Vagina (tissue), 2 donors: Measurements from ENCODE around the gene MAD1L1. TPM values are rescaled to one million over a fixed set of nuclear protein-coding genes. Genes with fewer than 3 reads are reported as not detected.

Source experiments
- DNase-seq, 2 donors: peaks; one replicate each; pipeline ENCODE4 v3.0.0-alpha.2; 2017; ENCODE audit errors: extremely low spot score in 2 of 2
- H3K27ac ChIP-seq: fragments of 200-600 bp; sonication (generic); one replicate; pipeline ENCODE4 v1.5.1; 2019
- H3K27me3 ChIP-seq: fragments of 200-600 bp; sonication (generic); one replicate; pipeline ENCODE4 v1.5.1; 2019
- H3K36me3 ChIP-seq, 2 donors: fragments of 200-600 bp; sonication (generic); one replicate each; pipeline ENCODE4 v1.5.1; 2017 to 2019
- H3K4me1 ChIP-seq: fragments of 200-600 bp; sonication (generic); one replicate; pipeline ENCODE4 v1.5.1; 2019
- H3K4me3 ChIP-seq, 2 donors: fragments of 200-600 bp; sonication (generic); 1 replicate in 1 of 2; 2 replicates in 1 of 2; pipeline ENCODE4 v1.5.1; 2016 to 2019
- H3K9me3 ChIP-seq: fragments of 200-600 bp; sonication (generic); one replicate; pipeline ENCODE4 v1.5.1; 2019
- POLR2A ChIP-seq, 2 donors: fragments of 450-650 bp; IDR thresholded peaks; one replicate each; pipeline ENCODE4 v1.6.1; 2017; ENCODE audit warnings: antibody characterized with exemption in 2 of 2, mild to moderate bottlenecking in 2 of 2, moderate library complexity in 2 of 2
- POLR2AphosphoS5 ChIP-seq, 2 donors: sonication (generic); formaldehyde crosslinking; IDR thresholded peaks; one replicate each; pipeline ENCODE4 v1.9.0; 2017; ENCODE audit warnings: antibody characterized with exemption in 2 of 2, mild to moderate bottlenecking in 2 of 2, low read depth in 1 of 2; ENCODE audit not compliant: insufficient read depth in 1 of 2
- intact Hi-C: fragments of 100-400 bp; cut with DNase I; formaldehyde crosslinking; loops from one replicate; pipeline ENCODE4 v1.15.1; 2023
- total RNA-seq: library from RNA; depleted of rRNA; stranded (reverse); fragments of >200 nt; gene quantifications from one replicate; pipeline ENCODE4 v1.2.3, GENCODE V29; 2016
- TF ChIP-seq, protein P1 (sequence below), 3 experiments: fragments of 450-650 bp in 2 of 3; fragments of 200-600 bp in 1 of 3; sonication (generic) in 1 of 3; IDR thresholded peaks; one replicate each; pipeline ENCODE4 v1.5.1; 2017 to 2019; ENCODE audit warnings: antibody characterized with exemption in 3 of 3, mild to moderate bottlenecking in 2 of 3, moderate library complexity in 2 of 3

Gene MAD1L1
- total RNA-seq, 1 donor from 2014 or later, result 62.4 TPM

DNA sequence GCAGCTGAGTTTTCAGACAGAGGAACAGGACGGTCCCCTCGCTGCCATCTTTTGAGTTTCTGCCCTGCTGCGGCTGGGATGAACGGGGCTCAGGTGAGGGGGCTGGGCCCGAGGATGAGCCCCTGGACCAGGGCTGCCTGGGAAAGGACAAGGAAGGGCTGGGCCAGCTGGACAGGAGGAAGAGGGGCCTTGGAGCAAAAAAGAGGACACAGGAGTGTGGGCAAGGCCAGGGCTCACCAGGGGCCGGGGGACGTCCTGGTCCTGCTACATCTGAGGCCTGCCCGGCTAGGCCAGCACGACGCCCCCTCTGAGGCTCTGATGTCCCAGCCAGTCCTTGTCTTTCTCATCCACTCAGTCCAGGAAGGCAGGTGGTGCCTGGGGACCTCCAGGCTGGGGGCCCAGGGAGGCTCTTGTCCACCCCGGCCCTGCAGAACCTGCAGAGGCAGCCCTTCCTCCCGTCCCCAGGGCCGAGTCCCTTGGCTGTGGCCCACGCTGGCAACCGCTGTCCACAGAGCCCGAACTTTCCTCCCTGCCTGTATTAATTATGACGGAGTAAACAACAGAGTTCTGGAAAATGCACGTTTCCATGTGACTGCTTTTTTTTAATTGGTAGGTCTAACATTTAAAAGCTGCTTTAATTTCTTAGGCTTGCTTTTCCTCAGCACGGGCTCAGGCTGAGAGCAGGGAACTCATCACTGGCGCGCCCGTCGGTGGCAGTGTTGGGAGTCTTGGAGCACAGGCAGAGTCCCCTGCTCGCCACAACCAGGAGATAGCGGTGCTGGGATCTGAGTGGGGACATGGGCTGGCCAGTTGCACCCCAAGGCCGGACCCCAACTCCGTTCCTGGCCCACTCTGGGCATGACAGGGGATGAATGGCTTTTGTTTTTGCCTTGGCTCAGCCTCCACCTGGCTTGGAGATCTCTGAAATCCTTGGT lies 375.0 kb downstream of the MAD1L1 start:
- no peaks in the 10 kb centered on the region for H3K36me3 ChIP-seq
- H3K4me3 ChIP-seq, result no peak overlapping the region
- no peak overlapping the region for H3K27ac ChIP-seq
- intact Hi-C loops, result no loop called here
- H3K9me3 ChIP-seq, result no peaks in the 10 kb centered on the region
- TF ChIP-seq POLR2AphosphoS5 (IDR thresholded peaks at IDR 0.05; ENCODE audit: insufficient read depth in 1 of 2, low read depth in 1 of 2), result no peak
- no peak for TF ChIP-seq POLR2A (IDR thresholded peaks at IDR 0.05)
- no peaks in the 10 kb centered on the region for H3K27me3 ChIP-seq
- DNase-seq, result no peak
- H3K4me1 ChIP-seq, result no peaks in the 10 kb centered on the region

- H3K4me3 ChIP-seq, result no peak overlapping the region
- H3K27me3 ChIP-seq, result no peaks in the 10 kb centered on the region
- H3K9me3 ChIP-seq, result no peaks in the 10 kb centered on the region
- H3K27ac ChIP-seq, result no peak overlapping the region
- TF ChIP-seq POLR2AphosphoS5 (IDR thresholded peaks at IDR 0.05; ENCODE audit: insufficient read depth in 1 of 2, low read depth in 1 of 2), result no peak
- TF ChIP-seq, protein P1, sequence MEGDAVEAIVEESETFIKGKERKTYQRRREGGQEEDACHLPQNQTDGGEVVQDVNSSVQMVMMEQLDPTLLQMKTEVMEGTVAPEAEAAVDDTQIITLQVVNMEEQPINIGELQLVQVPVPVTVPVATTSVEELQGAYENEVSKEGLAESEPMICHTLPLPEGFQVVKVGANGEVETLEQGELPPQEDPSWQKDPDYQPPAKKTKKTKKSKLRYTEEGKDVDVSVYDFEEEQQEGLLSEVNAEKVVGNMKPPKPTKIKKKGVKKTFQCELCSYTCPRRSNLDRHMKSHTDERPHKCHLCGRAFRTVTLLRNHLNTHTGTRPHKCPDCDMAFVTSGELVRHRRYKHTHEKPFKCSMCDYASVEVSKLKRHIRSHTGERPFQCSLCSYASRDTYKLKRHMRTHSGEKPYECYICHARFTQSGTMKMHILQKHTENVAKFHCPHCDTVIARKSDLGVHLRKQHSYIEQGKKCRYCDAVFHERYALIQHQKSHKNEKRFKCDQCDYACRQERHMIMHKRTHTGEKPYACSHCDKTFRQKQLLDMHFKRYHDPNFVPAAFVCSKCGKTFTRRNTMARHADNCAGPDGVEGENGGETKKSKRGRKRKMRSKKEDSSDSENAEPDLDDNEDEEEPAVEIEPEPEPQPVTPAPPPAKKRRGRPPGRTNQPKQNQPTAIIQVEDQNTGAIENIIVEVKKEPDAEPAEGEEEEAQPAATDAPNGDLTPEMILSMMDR (IDR thresholded peaks at IDR 0.05), result no peak
- TF ChIP-seq POLR2A (IDR thresholded peaks at IDR 0.05), result no peak
- DNase-seq, result no peak
- intact Hi-C loops, result no loop called here
- no peaks in the 10 kb centered on the region for H3K4me1 ChIP-seq
- no peaks in the 10 kb centered on the region for H3K36me3 ChIP-seq
Measured at GRCh38 chr7:1856888-1857441, 375.8 kb downstream of the MAD1L1 start.

DNA sequence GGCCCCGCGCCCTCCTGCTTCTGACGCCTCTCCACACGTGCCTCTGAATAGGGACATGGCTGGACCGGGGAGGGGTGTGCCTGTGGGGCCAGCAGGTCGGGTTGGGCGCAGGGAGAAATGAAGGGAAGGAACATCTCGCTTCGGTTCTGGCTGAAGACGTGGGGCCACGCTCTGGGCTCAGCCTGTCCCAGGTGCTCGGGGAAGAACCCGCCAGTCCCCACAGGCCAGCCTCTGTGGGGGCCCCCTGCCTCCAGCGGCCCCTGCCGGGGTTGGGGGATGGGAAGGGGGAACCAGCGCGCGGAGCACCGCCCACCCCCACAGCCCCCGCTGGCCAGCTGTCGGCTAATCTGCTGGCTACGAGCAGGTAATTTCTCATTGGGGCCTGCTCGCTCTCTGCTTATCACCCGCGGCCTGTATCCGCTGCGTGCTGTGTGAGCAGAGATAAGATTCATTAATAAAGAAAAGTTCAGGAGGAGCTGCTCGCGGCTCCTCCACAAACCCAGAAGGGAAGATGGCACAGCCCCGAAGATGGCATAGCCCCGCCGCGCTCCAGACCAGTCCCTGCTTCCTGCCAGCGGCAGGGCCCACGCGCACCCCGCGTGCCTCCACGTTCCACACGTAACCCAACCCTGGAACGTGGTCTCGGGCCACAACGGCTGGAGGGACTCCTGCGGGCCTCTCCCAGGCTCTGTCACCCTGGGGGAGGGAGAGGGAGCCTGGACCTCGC lies 376.4 kb downstream of the MAD1L1 start:
- no peaks in the 10 kb centered on the region for H3K4me1 ChIP-seq
- no peaks in the 10 kb centered on the region for H3K9me3 ChIP-seq
- H3K27me3 ChIP-seq, result no peaks in the 10 kb centered on the region
- no peaks in the 10 kb centered on the region for H3K36me3 ChIP-seq
- no peak for DNase-seq
- H3K4me3 ChIP-seq, result no peak overlapping the region
- no peak overlapping the region for H3K27ac ChIP-seq
- TF ChIP-seq POLR2A (IDR thresholded peaks at IDR 0.05) (no peak), POLR2AphosphoS5 (IDR thresholded peaks at IDR 0.05; ENCODE audit: insufficient read depth in 1 of 2, low read depth in 1 of 2) (no peak)
- TF ChIP-seq, protein P1 (IDR thresholded peaks at IDR 0.05), result no peak
- intact Hi-C loops, result no loop called here

DNA sequence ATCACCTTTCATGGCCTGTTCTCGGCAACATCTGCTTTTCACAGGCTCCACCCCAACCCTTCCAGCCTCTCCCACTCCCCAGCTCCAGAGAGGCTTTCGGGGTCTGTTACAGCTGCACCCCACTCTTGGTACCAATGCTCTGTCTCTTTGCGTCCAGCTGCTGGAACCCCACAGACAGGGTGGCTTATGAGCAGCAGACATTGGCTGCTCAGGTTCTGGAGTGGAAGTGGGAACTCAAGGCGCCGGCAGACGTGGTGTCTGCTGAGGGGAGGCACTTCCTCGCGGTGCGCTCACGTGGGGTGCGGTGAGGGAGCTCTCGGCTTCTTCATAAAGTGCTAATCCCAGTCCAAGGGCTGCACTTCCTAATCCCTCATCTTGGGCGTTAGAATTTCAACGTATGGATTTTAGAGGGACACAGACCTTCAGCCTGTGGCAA lies 377.0 kb downstream of the MAD1L1 start:
- TF ChIP-seq POLR2AphosphoS5 (IDR thresholded peaks at IDR 0.05; ENCODE audit: insufficient read depth in 1 of 2, low read depth in 1 of 2), result no peak
- TF ChIP-seq, protein P1 (IDR thresholded peaks at IDR 0.05), result no peak
- no peak for TF ChIP-seq POLR2A (IDR thresholded peaks at IDR 0.05)
- no peak overlapping the region for H3K27ac ChIP-seq
- DNase-seq, result no peak
- no peaks in the 10 kb centered on the region for H3K27me3 ChIP-seq
- no peaks in the 10 kb centered on the region for H3K4me1 ChIP-seq
- no peaks in the 10 kb centered on the region for H3K9me3 ChIP-seq
- no peaks in the 10 kb centered on the region for H3K36me3 ChIP-seq
- no peak overlapping the region for H3K4me3 ChIP-seq
- intact Hi-C loops, result no loop called here

GRCh38 chr7:1854866-1855724 lies 377.6 kb downstream of the MAD1L1 start:
- H3K4me1 ChIP-seq, result no peaks in the 10 kb centered on the region
- H3K9me3 ChIP-seq, result no peaks in the 10 kb centered on the region
- no peak for DNase-seq
- no peaks in the 10 kb centered on the region for H3K36me3 ChIP-seq
- intact Hi-C loops, result no loop called here
- TF ChIP-seq, protein P1 (IDR thresholded peaks at IDR 0.05), result no peak
- TF ChIP-seq POLR2AphosphoS5 (IDR thresholded peaks at IDR 0.05; ENCODE audit: insufficient read depth in 1 of 2, low read depth in 1 of 2), result no peak
- no peak for TF ChIP-seq POLR2A (IDR thresholded peaks at IDR 0.05)
- no peak overlapping the region for H3K4me3 ChIP-seq
- H3K27ac ChIP-seq, result no peak overlapping the region
- no peaks in the 10 kb centered on the region for H3K27me3 ChIP-seq
